CD8-positive, alpha-beta memory T cell (primary cell): Measurements from ENCODE around the gene DUS2. TPM values are rescaled to one million over a fixed set of nuclear protein-coding genes. Genes with fewer than 3 reads are reported as not detected.
"Not testable (repeated sequence)": the region's sequence is repeated elsewhere in the genome, so short reads cannot be mapped to it uniquely, and the experiment has no call there.

Experiments
- CTCF ChIA-PET: fragments of 350-600 bp; sonication (Branson Sonifier 250); formaldehyde crosslinking; loops from one replicate; lab custom pipeline; 2021; ENCODE audit warnings: antibody characterized with exemption; lab: Charles Lee
- POLR2A ChIA-PET: fragments of 350-600 bp; sonication (Branson Sonifier 250); formaldehyde crosslinking; loops from one replicate; lab custom pipeline; 2021; ENCODE audit warnings: antibody characterized with exemption; lab: Charles Lee
- DNase-seq, 5 donors: peaks; one replicate each; pipeline versions ENCODE4 v3.0.0 to v3.0.0-alpha.2; 2020 to 2022; ENCODE audit warnings: mixed read lengths in 1 of 5
- H3K27ac ChIP-seq: one replicate; pipeline ENCODE4 v1.7.0; 2013; ENCODE audit warnings: low read depth, mild to moderate bottlenecking, low read length, moderate library complexity
- H3K27me3 ChIP-seq: 2 replicates; pipeline ENCODE4 v1.7.0; 2013; ENCODE audit warnings: low read length, mild to moderate bottlenecking; ENCODE audit not compliant: insufficient read depth, poor library complexity, severe bottlenecking
- H3K36me3 ChIP-seq: 2 replicates; pipeline ENCODE4 v1.7.0; 2013; ENCODE audit warnings: mild to moderate bottlenecking, low read length, moderate library complexity; ENCODE audit not compliant: insufficient read depth
- H3K4me1 ChIP-seq: 2 replicates; pipeline ENCODE4 v1.7.0; 2013; ENCODE audit warnings: mild to moderate bottlenecking, low read length, moderate library complexity; ENCODE audit not compliant: insufficient read depth
- H3K4me3 ChIP-seq: 2 replicates; pipeline ENCODE4 v1.7.0; 2013; ENCODE audit warnings: mild to moderate bottlenecking, low read length
- H3K9me3 ChIP-seq: 2 replicates; pipeline ENCODE4 v1.7.0; 2013; ENCODE audit warnings: mild to moderate bottlenecking, low read length
- H3K27ac Mint-ChIP-seq, 8 donors: one replicate each; pipeline ENCODE4 v1.8.0; 2020 to 2021; ENCODE audit warnings: mixed read lengths in 8 of 8, mild to moderate bottlenecking in 6 of 8, inconsistent platforms in 3 of 8, moderate library complexity in 3 of 8
- H3K27me3 Mint-ChIP-seq, 2 donors: one replicate each; pipeline ENCODE4 v1.8.0; 2020 to 2021; ENCODE audit warnings: mixed read lengths in 2 of 2, mild to moderate bottlenecking in 1 of 2, moderate library complexity in 1 of 2
- H3K36me3 Mint-ChIP-seq, 3 donors: one replicate each; pipeline ENCODE4 v1.8.0; 2020 to 2021; ENCODE audit warnings: mixed read lengths in 3 of 3, inconsistent platforms in 1 of 3, mild to moderate bottlenecking in 1 of 3
- H3K4me1 Mint-ChIP-seq, 3 donors: one replicate each; pipeline ENCODE4 v1.8.0; 2020 to 2021; ENCODE audit warnings: mixed read lengths in 3 of 3, inconsistent platforms in 1 of 3, mild to moderate bottlenecking in 1 of 3
- H3K4me3 Mint-ChIP-seq, 7 donors: one replicate each; pipeline ENCODE4 v1.8.0; 2020 to 2021; ENCODE audit warnings: mixed read lengths in 7 of 7, mild to moderate bottlenecking in 6 of 7, moderate library complexity in 4 of 7, inconsistent platforms in 2 of 7
- H3K9me3 Mint-ChIP-seq, 5 donors: one replicate each; pipeline ENCODE4 v1.8.0; 2020 to 2022; ENCODE audit warnings: mixed read lengths in 5 of 5, mild to moderate bottlenecking in 3 of 5, moderate library complexity in 2 of 5, inconsistent platforms in 1 of 5
- polyA plus RNA-seq: library from polyadenylated mRNA; unstranded; fragments of 300-500 nt; fragmentation: Illumina TruSeq; gene quantifications from one replicate; pipeline ENCODE4 v1.2.3, GENCODE V29; 2021
- total RNA-seq, 2 experiments: library from RNA; stranded (reverse); gene quantifications; one replicate each; pipeline ENCODE4 v1.2.3, GENCODE V29; 2021

Gene DUS2
- total and polyA plus RNA-seq, 3 experiments from 2014 or later: 15.3 to 32.2 (median 31.3) TPM

- Mint-ChIP-seq H3K27me3 (no peaks in the 10 kb centered on the region), H3K4me3 (peak overlapping the region; percentile 85 to 93 (median 88)), H3K27ac (peak overlapping the region; percentile 15 to 92 (median 84)), H3K36me3 (peaks cover 0 to 12% (median 0%) of the 10 kb centered on the region in 3 donors), H3K4me1 (peaks cover 67 to 77% (median 72%) of the 10 kb centered on the region in 3 donors), H3K9me3 (no peaks in the 10 kb centered on the region)
- POLR2A ChIA-PET: interaction anchor here (0.6 kb wide), 1 partner anchor 97 kb away, joined by 3 read pairs; no protein-coding TSS in a partner anchor
- no peaks in the 10 kb centered on the region for H3K9me3 ChIP-seq
- H3K4me3 ChIP-seq: peak overlapping the region; percentile 33
- CTCF ChIA-PET: interaction anchor here (6.2 to 6.3 kb wide), 2 partner anchors 16 to 25 kb away, joined by 66 to 111 read pairs; no protein-coding TSS in a partner anchor
- no peaks in the 10 kb centered on the region for H3K27me3 ChIP-seq
- no peak overlapping the region for H3K27ac ChIP-seq
- peaks cover 74% of the 10 kb centered on the region for H3K4me1 ChIP-seq
- DNase-seq: no peak
- H3K36me3 ChIP-seq: no peaks in the 10 kb centered on the region
Observed at GRCh38 chr16:68088130-68088972, 65.3 kb downstream of the DUS2 start.

DNA sequence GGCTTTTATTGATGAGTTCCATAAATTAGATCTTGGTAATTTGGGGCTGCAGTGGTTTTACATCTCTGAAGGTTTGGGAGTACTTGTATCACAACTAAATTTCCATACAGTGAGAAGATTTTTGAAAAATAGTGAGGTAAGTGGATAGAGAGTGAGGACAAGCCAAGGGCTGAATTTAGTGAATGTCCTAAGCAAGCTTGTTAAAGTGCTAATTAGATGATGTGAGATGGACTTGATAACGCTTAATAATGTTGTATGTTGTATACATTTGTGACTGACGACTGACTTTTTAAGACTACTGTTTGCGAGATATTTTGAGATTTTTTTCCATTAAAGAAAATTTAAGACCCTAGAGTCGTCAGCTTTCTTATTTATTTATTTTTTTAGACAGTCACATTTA, 66.0 kb downstream of the DUS2 start:
- peaks cover 67 to 77% (median 72%) of the 10 kb centered on the region in 3 donors for H3K4me1 Mint-ChIP-seq
- CTCF ChIA-PET: no interaction called here
- H3K4me1 ChIP-seq: peaks cover 74% of the 10 kb centered on the region

DNA sequence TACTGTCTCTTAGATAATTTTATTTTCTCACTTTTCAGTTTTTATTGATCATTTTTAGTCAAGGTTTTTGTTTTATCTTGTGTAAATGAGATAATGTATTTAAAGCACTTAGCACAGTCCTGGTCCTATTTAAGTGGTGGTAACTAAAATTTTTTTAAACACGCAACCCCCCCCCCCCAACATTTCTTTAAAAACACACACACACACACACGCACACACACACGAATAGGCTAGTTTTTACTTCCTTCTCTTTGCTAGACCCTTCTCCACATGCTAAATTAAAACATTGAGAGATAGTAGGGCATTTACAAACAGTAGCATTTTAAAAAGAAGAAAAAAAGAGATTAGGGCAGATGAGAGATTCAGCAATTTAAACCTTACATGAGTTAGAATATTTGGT, 67.0 kb downstream of the DUS2 start:
- Histone ChIP-seq H3K27ac (no peak overlapping the region), H3K27me3 (no peaks in the 10 kb centered on the region), H3K4me3 (peak overlapping the region; percentile 25), H3K36me3 (no peaks in the 10 kb centered on the region), H3K4me1 (peaks cover 77% of the 10 kb centered on the region), H3K9me3 (no peaks in the 10 kb centered on the region)
- Mint-ChIP-seq H3K4me1 (peaks cover 71 to 82% (median 79%) of the 10 kb centered on the region in 3 donors), H3K36me3 (peaks cover 0 to 12% (median 0%) of the 10 kb centered on the region in 3 donors), H3K9me3 (no peaks in the 10 kb centered on the region), H3K27ac (peak overlapping the region; percentile 13 to 92 (median 62)), H3K4me3 (peak overlapping the region; percentile 53 to 83 (median 72)), H3K27me3 (no peaks in the 10 kb centered on the region)
- ChIA-PET CTCF (interaction anchor here (0.8 kb wide), 1 partner anchor 18 kb away, joined by 3 read pairs; no protein-coding TSS in a partner anchor), POLR2A (no interaction called here)
- DNase-seq: no peak

More for the DNA sequence above, 66.0 kb downstream of the DUS2 start:
- H3K4me3 ChIP-seq: peak overlapping the region; percentile 25
- H3K27ac ChIP-seq: peak overlapping the region; percentile 5
- H3K36me3 Mint-ChIP-seq: peaks cover 0 to 12% (median 0%) of the 10 kb centered on the region in 3 donors
- no peaks in the 10 kb centered on the region for H3K36me3 ChIP-seq
- peak overlapping the region; percentile 67 to 86 (median 83) for H3K4me3 Mint-ChIP-seq
- no peaks in the 10 kb centered on the region for H3K27me3 ChIP-seq
- no peaks in the 10 kb centered on the region for H3K27me3 Mint-ChIP-seq
- no peaks in the 10 kb centered on the region for H3K9me3 Mint-ChIP-seq
- H3K27ac Mint-ChIP-seq: peak overlapping the region; percentile 3 to 92 (median 62)
- POLR2A ChIA-PET: interaction anchor here (0.6 kb wide), 1 partner anchor 97 kb away, joined by 3 read pairs; no protein-coding TSS in a partner anchor
- no peak for DNase-seq
- no peaks in the 10 kb centered on the region for H3K9me3 ChIP-seq

DNA sequence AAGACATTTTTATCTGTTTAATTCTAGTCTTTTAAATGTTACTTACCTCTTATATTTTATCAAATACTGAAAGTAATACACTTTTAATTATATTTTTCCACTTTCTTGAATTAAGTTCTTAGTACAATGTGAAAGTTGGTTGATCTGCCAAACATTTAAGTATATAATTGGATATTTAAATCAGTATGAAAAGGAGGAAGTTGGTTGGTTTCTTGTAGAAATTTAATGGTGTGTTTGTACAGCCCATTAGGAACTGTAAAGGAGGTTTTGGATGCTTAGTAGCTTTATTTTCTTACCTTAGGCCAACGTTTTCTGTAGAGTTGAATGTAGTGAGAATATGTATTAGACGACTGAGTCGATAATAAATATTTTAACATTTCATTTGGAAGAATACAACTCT, 67.4 kb downstream of the DUS2 start:
- Histone ChIP-seq H3K4me1 (peaks cover 81% of the 10 kb centered on the region), H3K4me3 (peak overlapping the region; percentile 25), H3K27ac (no peak overlapping the region), H3K36me3 (no peaks in the 10 kb centered on the region), H3K9me3 (no peaks in the 10 kb centered on the region), H3K27me3 (no peaks in the 10 kb centered on the region)
- Mint-ChIP-seq H3K4me1 (peaks cover 73 to 84% (median 81%) of the 10 kb centered on the region in 3 donors), H3K36me3 (peaks cover 0 to 12% (median 0%) of the 10 kb centered on the region in 3 donors), H3K4me3 (peak overlapping the region; percentile 40 to 83 (median 72)), H3K27me3 (no peaks in the 10 kb centered on the region), H3K27ac (peak overlapping the region; percentile 35 to 92 (median 76)), H3K9me3 (no peaks in the 10 kb centered on the region)
- ChIA-PET CTCF (interaction anchor here (0.8 to 4.7 kb wide), 3 partner anchors 15 to 27 kb away, joined by 3 to 22 read pairs (median 3); no protein-coding TSS in a partner anchor), POLR2A (no interaction called here)
- DNase-seq: no peak

GRCh38 chr16:68091380-68092261, 68.5 kb downstream of the DUS2 start:
- H3K27ac ChIP-seq: peak overlapping the region; percentile 22

DNA sequence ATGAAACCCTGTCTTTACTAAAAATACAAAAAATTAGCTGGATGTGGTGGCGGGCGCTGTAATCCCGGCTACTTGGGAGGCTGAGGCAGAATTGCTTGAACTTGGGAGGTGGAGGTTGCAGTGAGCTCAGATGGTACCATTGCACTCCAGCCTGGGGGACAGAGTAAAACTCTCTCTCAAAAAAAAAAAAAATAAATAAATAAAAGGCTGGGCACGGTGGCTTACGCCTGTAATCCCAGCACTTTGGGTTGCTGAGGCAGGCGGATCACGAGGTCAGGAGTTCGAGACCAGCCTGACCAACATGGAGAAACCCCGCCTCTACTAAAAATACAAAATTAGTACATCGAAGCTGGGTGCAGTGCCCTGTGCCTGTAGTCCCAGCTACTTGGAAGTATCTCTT, 69.2 kb downstream of the DUS2 start:
- peaks cover 93% of the 10 kb centered on the region for H3K4me1 ChIP-seq

More at GRCh38 chr16:68091380-68092261, 68.5 kb downstream of the DUS2 start:
- H3K27me3 ChIP-seq: no peaks in the 10 kb centered on the region
- no peaks in the 10 kb centered on the region for H3K9me3 ChIP-seq
- H3K9me3 Mint-ChIP-seq: no peaks in the 10 kb centered on the region
- no peak overlapping the region for H3K4me3 ChIP-seq
- H3K4me1 Mint-ChIP-seq: peaks cover 83 to 93% (median 91%) of the 10 kb centered on the region in 3 donors
- CTCF ChIA-PET: interaction anchor here (1.2 to 4.7 kb wide), 7 partner anchors 16 to 125 kb away, joined by 3 to 22 read pairs (median 4); no protein-coding TSS in a partner anchor
- H3K4me3 Mint-ChIP-seq: peak overlapping the region in 6 of 7 donors; percentile 53 to 75 (median 60)
- DNase-seq: no peak
- peaks cover 91% of the 10 kb centered on the region for H3K4me1 ChIP-seq
- H3K27ac Mint-ChIP-seq: peak overlapping the region; percentile 41 to 76 (median 67)
- H3K36me3 ChIP-seq: no peaks in the 10 kb centered on the region
- no peaks in the 10 kb centered on the region for H3K27me3 Mint-ChIP-seq
- peaks cover 0 to 3% (median 0%) of the 10 kb centered on the region in 3 donors for H3K36me3 Mint-ChIP-seq
- POLR2A ChIA-PET: interaction anchor here (1.5 kb wide), 1 partner anchor 137 kb away, joined by 7 read pairs; no protein-coding TSS in a partner anchor

More for the DNA sequence above, 69.2 kb downstream of the DUS2 start:
- Mint-ChIP-seq H3K4me3 (peak overlapping the region in 3 of 7 donors; percentile 33 to 64 (median 53)), H3K27ac (peak overlapping the region in 4 of 8 donors; percentile 47 to 76 (median 76)), H3K4me1 (peaks cover 85 to 94% (median 92%) of the 10 kb centered on the region in 3 donors)
- H3K36me3 Mint-ChIP-seq, H3K27me3 ChIP-seq, H3K9me3 Mint-ChIP-seq, H3K27ac ChIP-seq, H3K9me3 ChIP-seq, H3K27me3 Mint-ChIP-seq, DNase-seq, H3K36me3 ChIP-seq, H3K4me3 ChIP-seq: not testable (repeated sequence)
- POLR2A ChIA-PET: interaction anchor here (1.5 kb wide), 1 partner anchor 136 kb away, joined by 7 read pairs; no protein-coding TSS in a partner anchor
- CTCF ChIA-PET: interaction anchor here (1.3 to 4.7 kb wide), 7 partner anchors 17 to 125 kb away, joined by 3 to 22 read pairs (median 4); no protein-coding TSS in a partner anchor
